WTC11 (cell line): ENCODE measurements around the gene KRT7. TPM values are rescaled to one million over a fixed set of nuclear protein-coding genes. Genes with fewer than 3 reads are reported as not detected.

Experiments
- ATAC-seq: fragments of 200-7000 bp; cut with Tn5 transposase; 2 replicates; pipeline ENCODE4 v1.10.0; 2021; ENCODE audit warnings: mild to moderate bottlenecking, moderate library complexity
- CTCF ChIA-PET: fragments of 300-600 bp; sonication (Branson Sonifier 250); formaldehyde crosslinking; loops from one replicate; lab custom pipeline; 2021; ENCODE audit warnings: antibody characterized with exemption; lab: Charles Lee
- POLR2A ChIA-PET: fragments of 350-600 bp; sonication (Branson Sonifier 250); formaldehyde crosslinking; loops from one replicate; lab custom pipeline; 2021; ENCODE audit warnings: antibody characterized with exemption; lab: Charles Lee
- DNase-seq: peaks from one replicate; pipeline ENCODE4 v3.0.0; 2021; ENCODE audit warnings: low spot score
- H3K27ac Mint-ChIP-seq: 2 replicates; pipeline ENCODE4 v1.8.0; 2021; ENCODE audit warnings: mixed read lengths
- H3K27me3 Mint-ChIP-seq: 2 replicates; pipeline ENCODE4 v1.8.0; 2021; ENCODE audit warnings: low read depth, mild to moderate bottlenecking, moderate library complexity, mixed read lengths
- H3K36me3 Mint-ChIP-seq: 2 replicates; pipeline ENCODE4 v1.8.0; 2021; ENCODE audit warnings: mixed read lengths
- H3K4me1 Mint-ChIP-seq: 2 replicates; pipeline ENCODE4 v1.8.0; 2022; ENCODE audit warnings: mixed read lengths
- H3K4me3 Mint-ChIP-seq: 2 replicates; pipeline ENCODE4 v1.8.0; 2021; ENCODE audit warnings: mild to moderate bottlenecking, moderate library complexity, mixed read lengths
- H3K9me3 Mint-ChIP-seq: 2 replicates; pipeline ENCODE4 v1.8.0; 2021; ENCODE audit warnings: mixed read lengths
- AR ChIP-seq: fragments of 250-450 bp; sonication (Bioruptor Pico); IDR thresholded peaks from 2 replicates; pipeline ENCODE4 v1.9.0; 2021; ENCODE audit warnings: mild to moderate bottlenecking
- ARID4B ChIP-seq: sonication (generic); formaldehyde crosslinking; IDR thresholded peaks from 2 replicates; pipeline ENCODE4 v1.8.0; 2023; ENCODE audit warnings: missing genetic modification reagents, mild to moderate bottlenecking, borderline replicate concordance
- CDX4 ChIP-seq: fragments of 250-450 bp; sonication (Bioruptor Pico); IDR thresholded peaks from 2 replicates; pipeline ENCODE4 v1.9.0; 2021; ENCODE audit warnings: moderate library complexity, mild to moderate bottlenecking, inconsistent platforms, borderline replicate concordance
- CTCF ChIP-seq: fragments of 200-600 bp; IDR thresholded peaks from 2 replicates; pipeline ENCODE4 v1.8.0; 2022; ENCODE audit warnings: antibody characterized with exemption
- ESRRA ChIP-seq: sonication (generic); formaldehyde crosslinking; IDR thresholded peaks from 2 replicates; pipeline ENCODE4 v1.8.1; 2022; ENCODE audit warnings: mild to moderate bottlenecking, missing genetic modification reagents, borderline replicate concordance
- FOXP4 ChIP-seq: sonication (generic); formaldehyde crosslinking; IDR thresholded peaks from 2 replicates; pipeline ENCODE4 v1.8.0; 2022; ENCODE audit warnings: mild to moderate bottlenecking, missing genetic modification reagents
- GTF2I ChIP-seq: fragments of 250-450 bp; sonication (Bioruptor Pico); conservative IDR thresholded peaks from 2 replicates; pipeline ENCODE4 v1.4.0; 2021; ENCODE audit warnings: mild to moderate bottlenecking
- MLX ChIP-seq: sonication (generic); formaldehyde crosslinking; IDR thresholded peaks from 2 replicates; pipeline ENCODE4 v1.8.1; 2023; ENCODE audit warnings: mild to moderate bottlenecking, missing genetic modification reagents, moderate library complexity
- NR1H2 ChIP-seq: sonication (generic); formaldehyde crosslinking; IDR thresholded peaks from 2 replicates; pipeline ENCODE4 v1.9.0; 2021; ENCODE audit warnings: mild to moderate bottlenecking, moderate library complexity, missing genetic modification reagents
- NR3C1 ChIP-seq: sonication (generic); formaldehyde crosslinking; conservative IDR thresholded peaks from 2 replicates; pipeline ENCODE4 v1.8.1; 2023; ENCODE audit warnings: low read depth, mild to moderate bottlenecking, missing genetic modification reagents
- PRRX2 ChIP-seq: fragments of 250-450 bp; sonication (Bioruptor Pico); IDR thresholded peaks from 2 replicates; pipeline ENCODE4 v1.8.0; 2021; ENCODE audit warnings: mild to moderate bottlenecking
- SMAD3 ChIP-seq: sonication (generic); formaldehyde crosslinking; IDR thresholded peaks from 2 replicates; pipeline ENCODE4 v1.8.0; 2022; ENCODE audit warnings: missing genetic modification reagents, mild to moderate bottlenecking, borderline replicate concordance
- SMAD4 ChIP-seq: sonication (generic); formaldehyde crosslinking; IDR thresholded peaks from 2 replicates; pipeline ENCODE4 v1.8.0; 2022; ENCODE audit warnings: mild to moderate bottlenecking, missing genetic modification reagents
- TCF7 ChIP-seq: sonication (generic); formaldehyde crosslinking; IDR thresholded peaks from 2 replicates; pipeline ENCODE4 v1.8.0; 2022; ENCODE audit warnings: mild to moderate bottlenecking, low read depth, missing genetic modification reagents, moderate library complexity
- TEAD1 ChIP-seq: sonication (generic); formaldehyde crosslinking; IDR thresholded peaks from 2 replicates; pipeline ENCODE4 v1.8.0; 2022; ENCODE audit warnings: mild to moderate bottlenecking, missing genetic modification reagents
- ZNF219 ChIP-seq: sonication (generic); formaldehyde crosslinking; IDR thresholded peaks from 2 replicates; pipeline ENCODE4 v1.8.0; 2023; ENCODE audit warnings: missing genetic modification reagents, mild to moderate bottlenecking, borderline replicate concordance
- ZNF396 ChIP-seq: fragments of 250-450 bp; sonication (Bioruptor Pico); IDR thresholded peaks from 2 replicates; pipeline ENCODE4 v1.8.0; 2021; ENCODE audit warnings: mild to moderate bottlenecking, moderate library complexity, borderline replicate concordance
- ZSCAN18 ChIP-seq: fragments of 250-450 bp; sonication (Bioruptor Pico); IDR thresholded peaks from 2 replicates; pipeline ENCODE4 v2.1.2; 2022; ENCODE audit warnings: mild to moderate bottlenecking, moderate library complexity
- total RNA-seq: library from RNA; stranded (reverse); gene quantifications from 3 replicates; pipeline ENCODE4 v1.2.3, GENCODE V29; 2021

The KRT7 gene
- total RNA-seq, 1 experiment from 2014 or later: 10.6 TPM

GRCh38 chr12:52291267-52291935, 58.4 kb downstream of the KRT7 start, which contains the start of gene KRT81:
KRT81 (minus strand) TSS chr12:52291534; CDS start chr12:52291465, 69 bp downstream.
- no peak for TF ChIP-seq MLX (CRISPR knock-in tag)
- no peak for TF ChIP-seq NR1H2 (CRISPR knock-in tag)
- TF ChIP-seq CTCF: no peak
- Mint-ChIP-seq H3K36me3 (no peaks in the 10 kb centered on the region), H3K4me1 (peaks cover 11% of the 10 kb centered on the region), H3K9me3 (no peaks in the 10 kb centered on the region), H3K4me3 (no peak within 1 kb of the TSS), H3K27me3 (no peaks in the 10 kb centered on the region; the same call in 1 of the 2 replicates), H3K27ac (no peak within 1 kb of the TSS)
- ChIA-PET POLR2A (no interaction called here), CTCF (interaction anchor here (4.1 kb wide), 1 partner anchor 12 kb away, joined by 26 read pairs; no protein-coding TSS in a partner anchor)
- ATAC-seq (no peak; the same call in 1 of the 2 replicates), DNase-seq (no peak)

GRCh38 chr12:52293926-52294325, 60.9 kb downstream of the KRT7 start:
- H3K27me3 Mint-ChIP-seq: peaks cover 3% of the 10 kb centered on the region
- H3K4me3 Mint-ChIP-seq: no peak overlapping the region
- no peak for DNase-seq
- ATAC-seq: no peak
- ChIA-PET POLR2A (no interaction called here), CTCF (interaction anchor here (1.0 to 4.1 kb wide), 4 partner anchors 14 to 72 kb away, joined by 3 to 26 read pairs (median 8); no protein-coding TSS in a partner anchor)
- H3K4me1 Mint-ChIP-seq: no peaks in the 10 kb centered on the region
- no peak overlapping the region for H3K27ac Mint-ChIP-seq
- no peaks in the 10 kb centered on the region for H3K36me3 Mint-ChIP-seq
- no peaks in the 10 kb centered on the region for H3K9me3 Mint-ChIP-seq
- TF ChIP-seq ZNF219 (CRISPR knock-in tag) (no peak), GTF2I (CRISPR knock-in tag) (no peak), TEAD1 (CRISPR knock-in tag) (no peak), CDX4 (CRISPR knock-in tag) (no peak), SMAD4 (no peak), ZNF396 (CRISPR knock-in tag) (no peak), ARID4B (CRISPR knock-in tag) (no peak), SMAD3 (CRISPR knock-in tag) (no peak), AR (CRISPR knock-in tag) (no peak), NR3C1 (no peak), MLX (CRISPR knock-in tag) (no peak), TCF7 (CRISPR knock-in tag) (no peak), PRRX2 (CRISPR knock-in tag) (no peak), ZSCAN18 (CRISPR knock-in tag) (no peak), ESRRA (CRISPR knock-in tag) (no peak), FOXP4 (CRISPR knock-in tag) (no peak)
